ENCODE data around the gene NIN.

NIN gene

DNA sequence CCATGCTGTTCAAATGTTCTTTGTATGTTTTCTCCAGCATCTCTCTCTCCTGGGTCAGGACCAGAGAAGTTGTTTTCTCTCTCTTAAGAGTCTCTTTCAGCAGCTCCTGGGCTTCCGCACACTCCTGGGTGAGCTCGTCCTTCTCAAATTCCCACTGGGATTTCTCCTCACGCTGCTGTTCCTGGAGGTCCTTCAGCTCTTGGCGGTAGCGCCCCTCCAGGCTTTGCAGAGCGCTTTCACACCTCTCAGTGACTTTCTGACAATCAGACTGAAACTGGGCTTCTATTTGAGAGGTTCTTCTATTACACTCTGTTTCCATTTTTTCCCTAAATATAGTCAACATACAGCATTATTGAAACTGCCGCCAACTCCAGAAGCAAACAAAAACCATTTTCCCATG lies 72.7 kb downstream of the NIN start:
- Mint-ChIP-seq H3K4me3 (no peak overlapping the region), H3K27me3 (no peaks in the 10 kb centered on the region), H3K4me1 (peaks cover 8% of the 10 kb centered on the region), H3K9me3 (no peaks in the 10 kb centered on the region), H3K27ac (ENCODE audit: low read depth) (no peak overlapping the region), H3K36me3 (ENCODE audit: insufficient read depth) (peaks cover 31% of the 10 kb centered on the region)
- ATAC-seq (replicated peaks; ENCODE audit: extremely low read depth, poor library complexity, severe bottlenecking) (no peak), DNase-seq (ENCODE audit: low spot score in 2 of 2) (no peak)

DNA sequence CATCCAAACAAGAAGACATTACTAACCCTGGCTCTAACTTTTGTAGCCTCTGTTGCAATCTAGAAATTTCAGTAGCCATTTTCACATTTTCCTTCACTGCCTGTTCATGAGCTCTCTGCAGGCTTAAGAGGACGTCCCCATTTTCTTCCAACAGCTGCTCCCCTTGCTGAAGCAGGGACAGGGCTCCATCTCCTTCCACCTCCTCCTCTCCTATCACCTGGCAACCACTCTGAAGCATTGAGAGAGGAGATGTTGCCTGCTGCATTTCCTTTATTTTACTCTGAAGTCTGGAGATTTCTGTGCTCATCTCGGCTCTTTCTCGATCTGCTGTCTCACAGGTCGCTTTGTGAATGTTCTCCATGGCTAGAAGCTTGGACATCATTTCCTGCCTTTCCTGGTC lies 73.3 kb downstream of the NIN start:
- Mint-ChIP-seq H3K9me3 (no peaks in the 10 kb centered on the region), H3K27ac (ENCODE audit: low read depth) (no peak overlapping the region), H3K36me3 (ENCODE audit: insufficient read depth) (peaks cover 31% of the 10 kb centered on the region), H3K4me3 (no peak overlapping the region), H3K27me3 (no peaks in the 10 kb centered on the region), H3K4me1 (peaks cover 8% of the 10 kb centered on the region)
- ATAC-seq (replicated peaks; ENCODE audit: extremely low read depth, poor library complexity, severe bottlenecking) (no peak), DNase-seq (ENCODE audit: low spot score in 2 of 2) (no peak)

DNA sequence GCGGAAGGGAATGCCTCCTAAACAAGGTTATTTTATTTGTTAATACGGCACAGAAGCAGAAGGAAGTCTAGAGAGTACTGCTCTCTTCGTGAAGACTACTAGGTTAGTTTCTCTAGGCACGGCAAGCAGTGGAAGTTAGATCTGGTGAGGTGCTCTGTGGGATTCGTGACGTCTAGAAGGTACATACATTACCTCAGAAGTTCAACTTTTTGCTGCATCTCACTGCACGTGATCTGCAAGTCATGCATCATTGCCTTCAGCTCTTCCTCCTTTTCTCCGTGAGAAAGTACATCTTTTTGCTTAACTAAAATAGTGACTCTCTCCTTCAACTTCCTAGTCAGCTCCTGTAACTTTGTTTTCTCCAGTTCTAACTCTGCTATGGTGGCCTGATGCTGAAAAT lies 74.7 kb downstream of the NIN start:
- no peak for DNase-seq (ENCODE audit: low spot score in 2 of 2)
- Mint-ChIP-seq H3K4me3 (no peak overlapping the region), H3K9me3 (no peaks in the 10 kb centered on the region), H3K27ac (ENCODE audit: low read depth) (no peak overlapping the region), H3K27me3 (no peaks in the 10 kb centered on the region), H3K4me1 (peaks cover 8% of the 10 kb centered on the region), H3K36me3 (ENCODE audit: insufficient read depth) (peaks cover 36% of the 10 kb centered on the region)
- ATAC-seq (replicated peaks; ENCODE audit: extremely low read depth, poor library complexity, severe bottlenecking), result no peak

DNA sequence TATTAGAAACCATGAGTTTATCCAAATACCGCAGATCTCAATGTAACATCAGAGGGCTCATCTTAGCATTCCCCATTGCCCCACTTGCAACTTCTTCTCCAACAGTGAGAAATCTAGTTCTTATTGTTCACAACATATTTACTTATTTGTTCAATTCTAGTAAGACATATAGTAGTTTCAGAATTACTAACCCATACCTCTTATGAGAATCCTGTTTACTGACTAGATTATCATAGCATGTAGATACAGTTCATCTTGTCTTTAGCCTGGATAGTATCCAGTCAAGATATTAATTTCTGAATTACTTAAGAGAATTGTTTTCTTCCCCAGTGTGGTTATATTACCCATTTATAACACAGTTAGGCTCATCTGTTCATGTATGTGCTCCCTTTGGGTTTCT lies 80.6 kb downstream of the NIN start:
- Mint-ChIP-seq H3K36me3 (ENCODE audit: insufficient read depth) (peaks cover 76% of the 10 kb centered on the region), H3K27me3 (no peaks in the 10 kb centered on the region)

DNA sequence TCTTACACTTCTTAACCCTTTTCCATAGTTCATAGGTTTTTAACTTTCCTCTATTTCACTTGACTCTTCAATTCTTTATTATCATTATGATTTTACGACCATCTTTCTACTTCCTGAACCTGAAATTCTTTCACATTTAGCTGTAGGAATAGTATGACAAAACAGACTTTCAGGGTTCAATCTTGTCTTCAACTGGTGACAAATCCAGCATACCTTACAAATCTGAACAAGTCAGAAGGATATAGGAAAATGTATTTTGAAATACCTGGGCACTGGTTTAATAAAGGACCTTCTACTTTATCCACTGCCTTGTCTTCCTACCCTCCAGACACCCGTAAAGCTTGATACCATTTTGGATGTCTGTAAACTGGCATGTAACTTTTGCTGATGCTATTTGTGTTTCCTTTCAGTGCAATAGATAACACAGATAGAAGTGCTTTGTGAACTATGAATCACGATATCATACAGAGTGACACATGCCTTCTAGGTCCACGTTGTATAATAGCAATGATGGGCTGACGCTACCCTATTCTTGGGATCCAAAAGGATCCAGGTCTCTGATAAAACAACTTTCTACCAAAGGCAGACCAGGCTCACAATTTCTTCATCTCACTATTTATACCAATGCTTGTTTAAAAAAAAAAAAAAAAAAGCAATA lies 85.4 kb downstream of the NIN start:
- Mint-ChIP-seq H3K4me1 (peaks cover 30% of the 10 kb centered on the region), H3K4me3 (no peak overlapping the region), H3K36me3 (ENCODE audit: insufficient read depth) (peaks cover 74% of the 10 kb centered on the region), H3K9me3 (no peaks in the 10 kb centered on the region), H3K27ac (ENCODE audit: low read depth) (peak overlapping the region; percentile 20), H3K27me3 (no peaks in the 10 kb centered on the region)
- no peak for DNase-seq (ENCODE audit: low spot score in 2 of 2)
- ATAC-seq (replicated peaks; ENCODE audit: extremely low read depth, poor library complexity, severe bottlenecking), result no peak

More for the DNA sequence above, 80.6 kb downstream of the NIN start:
- ATAC-seq (replicated peaks; ENCODE audit: extremely low read depth, poor library complexity, severe bottlenecking), result no peak
- Mint-ChIP-seq H3K4me3 (no peak overlapping the region), H3K27ac (ENCODE audit: low read depth) (peak overlapping the region; percentile 58), H3K9me3 (no peaks in the 10 kb centered on the region), H3K4me1 (peaks cover 18% of the 10 kb centered on the region)
- DNase-seq (ENCODE audit: low spot score in 2 of 2), result no peak

DNA sequence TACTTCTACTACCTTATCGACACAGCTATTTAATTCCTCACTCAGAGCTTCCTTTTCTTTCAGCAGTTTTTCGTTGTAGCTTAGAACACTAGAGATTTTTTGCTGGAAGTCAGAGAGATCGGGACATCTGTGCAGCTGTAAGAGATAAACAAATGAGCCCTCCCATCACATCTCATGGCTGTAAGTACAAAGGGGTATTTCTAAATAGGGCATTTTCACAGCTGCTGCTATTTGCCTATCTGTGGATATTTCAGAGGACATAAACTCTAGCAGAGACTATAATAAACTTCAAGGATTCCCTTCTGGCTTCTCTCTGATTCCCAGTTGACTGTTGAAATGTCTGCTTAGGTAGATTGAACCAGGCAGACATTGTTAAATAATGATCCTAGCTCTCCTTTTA lies 86.7 kb downstream of the NIN start:
- Mint-ChIP-seq H3K27ac (ENCODE audit: low read depth) (peak overlapping the region; percentile 38), H3K27me3 (no peaks in the 10 kb centered on the region), H3K36me3 (ENCODE audit: insufficient read depth) (peaks cover 77% of the 10 kb centered on the region), H3K4me1 (peaks cover 24% of the 10 kb centered on the region), H3K4me3 (no peak overlapping the region), H3K9me3 (no peaks in the 10 kb centered on the region)
- DNase-seq (ENCODE audit: low spot score in 2 of 2) (no peak), ATAC-seq (replicated peaks; ENCODE audit: extremely low read depth, poor library complexity, severe bottlenecking) (no peak)

DNA sequence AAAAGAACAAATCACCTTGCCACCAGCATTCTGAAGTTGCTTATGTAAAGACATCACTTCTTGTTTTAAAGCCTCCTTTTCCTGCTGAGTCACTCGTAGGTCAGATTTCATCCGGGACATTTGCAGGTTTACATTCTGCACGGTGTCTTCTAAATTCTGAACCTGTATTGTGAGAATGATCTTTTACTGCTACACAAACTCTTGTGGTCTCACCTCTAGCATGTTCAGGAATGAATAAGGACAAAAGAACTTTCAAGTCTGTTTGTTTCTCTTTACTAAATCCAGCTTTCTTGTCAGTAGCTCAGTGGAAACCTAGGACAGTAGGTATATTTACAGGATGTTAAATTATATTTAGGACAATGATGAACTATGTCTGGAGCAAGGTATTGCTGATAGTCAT lies 89.4 kb downstream of the NIN start:
- Mint-ChIP-seq H3K36me3 (ENCODE audit: insufficient read depth) (peaks cover 77% of the 10 kb centered on the region), H3K4me3 (no peak overlapping the region), H3K27me3 (no peaks in the 10 kb centered on the region), H3K9me3 (no peaks in the 10 kb centered on the region), H3K4me1 (peaks cover 17% of the 10 kb centered on the region), H3K27ac (ENCODE audit: low read depth) (peak overlapping the region; percentile 71)
- no peak for ATAC-seq (replicated peaks; ENCODE audit: extremely low read depth, poor library complexity, severe bottlenecking)
- no peak for DNase-seq (ENCODE audit: low spot score in 2 of 2)

DNA sequence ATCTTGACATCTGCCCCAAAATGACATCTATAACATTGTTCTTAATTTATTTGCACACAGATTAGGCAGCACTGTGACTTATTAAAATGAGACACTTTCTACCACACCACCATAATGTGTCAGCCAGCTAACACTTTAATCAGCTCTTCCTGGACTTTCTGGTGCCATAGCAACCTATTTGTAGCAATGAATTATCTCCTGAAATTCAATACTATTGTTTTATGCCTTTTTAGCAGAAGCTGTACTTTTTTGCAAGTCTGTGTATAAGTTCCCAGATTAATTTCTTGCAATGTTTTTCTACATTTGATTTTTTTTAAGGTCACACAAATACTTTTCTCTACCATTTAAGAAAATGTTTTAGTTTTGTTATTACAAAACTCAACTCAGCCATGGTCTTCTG lies 90.1 kb downstream of the NIN start:
- no peaks in the 10 kb centered on the region for H3K27me3 Mint-ChIP-seq
- no peak overlapping the region for H3K4me3 Mint-ChIP-seq
- H3K36me3 Mint-ChIP-seq (ENCODE audit: insufficient read depth), result peaks cover 74% of the 10 kb centered on the region
- H3K9me3 Mint-ChIP-seq, result no peaks in the 10 kb centered on the region
- peak overlapping the region; percentile 87 for H3K27ac Mint-ChIP-seq (ENCODE audit: low read depth)
- DNase-seq (ENCODE audit: low spot score in 2 of 2), result no peak
- no peak for ATAC-seq (replicated peaks; ENCODE audit: extremely low read depth, poor library complexity, severe bottlenecking)
- peaks cover 17% of the 10 kb centered on the region for H3K4me1 Mint-ChIP-seq

DNA sequence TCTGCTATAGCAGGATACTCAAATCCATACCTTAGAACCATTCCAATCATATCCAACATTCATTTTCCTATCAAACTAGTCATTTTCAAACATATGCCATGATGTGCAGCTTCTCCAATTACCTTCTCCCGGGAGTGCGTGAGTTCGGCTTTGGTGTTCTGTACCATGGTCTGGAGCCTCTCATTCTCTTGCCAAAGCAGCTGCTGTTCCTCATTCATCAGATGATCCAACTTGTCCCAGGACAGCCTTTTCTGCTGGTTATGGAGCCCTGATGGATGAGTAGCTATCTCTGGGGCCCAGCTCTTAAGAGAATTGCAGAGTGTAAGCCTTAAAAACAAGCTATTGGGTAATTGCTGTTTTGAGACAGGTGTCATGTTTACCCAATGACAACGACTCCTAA lies 91.8 kb downstream of the NIN start:
- no peak for ATAC-seq (replicated peaks; ENCODE audit: extremely low read depth, poor library complexity, severe bottlenecking)
- H3K36me3 Mint-ChIP-seq (ENCODE audit: insufficient read depth), result peaks cover 76% of the 10 kb centered on the region

DNA sequence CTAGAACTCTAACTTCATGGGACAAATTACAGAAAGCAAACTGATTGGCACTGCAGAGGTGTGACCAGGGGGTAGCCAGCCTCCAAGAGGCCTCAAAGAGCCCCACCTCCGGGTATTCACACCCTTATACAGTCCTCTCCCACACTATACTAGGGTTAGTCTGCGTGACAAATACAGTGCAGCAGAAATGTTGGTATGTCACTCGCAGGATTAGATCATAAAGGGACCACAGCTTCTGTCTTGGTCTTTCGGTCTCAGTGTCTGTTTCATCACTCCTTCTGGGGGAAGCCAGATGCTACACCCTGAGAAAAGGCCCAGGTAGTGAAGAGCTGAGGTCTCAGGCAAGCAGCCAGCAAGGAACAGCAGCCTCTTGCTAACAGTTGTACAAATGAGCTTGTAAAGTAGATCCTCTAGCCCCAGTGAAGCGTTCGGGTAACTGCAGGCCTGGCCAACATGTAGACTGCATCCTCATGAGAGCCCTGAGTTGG lies 94.0 kb downstream of the NIN start:
- peak overlapping the region; percentile 76 for H3K27ac Mint-ChIP-seq (ENCODE audit: low read depth)
- no peak for DNase-seq (ENCODE audit: low spot score in 2 of 2)
- H3K36me3 Mint-ChIP-seq (ENCODE audit: insufficient read depth), result peaks cover 75% of the 10 kb centered on the region
- peaks cover 11% of the 10 kb centered on the region for H3K4me1 Mint-ChIP-seq
- no peak overlapping the region for H3K4me3 Mint-ChIP-seq
- no peaks in the 10 kb centered on the region for H3K9me3 Mint-ChIP-seq
- H3K27me3 Mint-ChIP-seq, result no peaks in the 10 kb centered on the region
- peak; percentile 79 for ATAC-seq (replicated peaks; ENCODE audit: extremely low read depth, poor library complexity, severe bottlenecking)

More for the DNA sequence above, 91.8 kb downstream of the NIN start:
- Mint-ChIP-seq H3K4me1 (peaks cover 17% of the 10 kb centered on the region), H3K27me3 (no peaks in the 10 kb centered on the region), H3K9me3 (no peaks in the 10 kb centered on the region), H3K4me3 (no peak overlapping the region), H3K27ac (ENCODE audit: low read depth) (peak overlapping the region; percentile 87)
- DNase-seq (ENCODE audit: low spot score in 2 of 2), result no peak

DNA sequence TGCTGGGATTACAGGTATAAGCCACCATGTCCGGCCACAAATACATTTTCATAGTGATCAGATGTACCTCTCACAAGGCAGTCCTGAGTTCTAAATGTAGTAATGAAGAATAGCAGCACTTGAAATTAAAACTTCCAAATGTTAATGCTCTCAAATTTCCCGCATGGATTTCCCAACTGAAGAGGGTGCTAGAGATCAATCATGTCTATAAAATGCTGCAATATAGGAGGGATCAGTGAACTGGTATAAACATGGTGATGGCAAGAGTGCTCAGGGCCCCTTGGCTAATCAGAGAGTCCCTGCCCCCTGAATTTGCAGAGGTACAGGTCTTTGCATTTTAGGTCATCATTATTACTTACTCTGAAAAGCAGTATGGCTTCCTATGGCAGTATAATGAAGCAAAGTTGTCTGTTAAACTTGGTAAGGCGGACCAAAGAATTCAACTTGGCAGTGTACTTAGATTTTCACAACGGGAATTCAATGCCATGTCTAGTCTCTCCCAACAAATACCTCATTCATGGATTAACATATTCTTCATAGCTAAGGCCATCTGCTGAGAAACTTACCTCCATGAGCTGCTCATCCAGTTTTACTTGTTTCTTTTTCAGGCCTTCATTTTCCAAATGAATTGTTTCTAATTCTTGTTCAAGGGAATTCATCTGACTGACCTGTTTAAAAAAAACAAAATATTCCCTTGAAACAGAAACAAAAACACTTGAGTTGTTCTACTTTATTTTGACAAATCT lies 95.8 kb downstream of the NIN start:
- H3K4me3 Mint-ChIP-seq, result no peak overlapping the region
- H3K27me3 Mint-ChIP-seq, result no peaks in the 10 kb centered on the region
- H3K9me3 Mint-ChIP-seq, result no peaks in the 10 kb centered on the region
- DNase-seq (ENCODE audit: low spot score in 2 of 2), result no peak
- no peaks in the 10 kb centered on the region for H3K4me1 Mint-ChIP-seq
- H3K27ac Mint-ChIP-seq (ENCODE audit: low read depth), result no peak overlapping the region
- ATAC-seq (replicated peaks; ENCODE audit: extremely low read depth, poor library complexity, severe bottlenecking), result no peak
- peaks cover 75% of the 10 kb centered on the region for H3K36me3 Mint-ChIP-seq (ENCODE audit: insufficient read depth)

DNA sequence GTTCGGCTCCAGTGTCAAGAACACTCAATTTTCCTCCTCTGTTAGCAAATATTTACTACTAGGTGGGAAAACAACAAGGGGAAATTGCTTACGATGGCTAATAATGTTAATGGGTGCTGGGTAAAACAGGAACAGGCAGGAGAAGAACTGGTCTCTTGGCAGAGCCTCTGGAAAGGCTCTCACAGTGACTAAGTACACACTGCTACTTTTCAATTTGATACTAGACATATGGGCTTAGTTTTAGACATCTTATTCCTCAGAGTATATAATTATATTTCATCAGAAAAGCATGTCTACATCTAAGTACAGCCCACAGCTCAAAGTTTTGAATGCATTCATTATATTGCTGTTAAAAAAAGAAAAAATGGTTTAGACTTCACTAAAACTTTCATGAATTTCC lies 97.5 kb downstream of the NIN start:
- peaks cover under 1% of the 10 kb centered on the region for H3K4me1 Mint-ChIP-seq
- no peak for DNase-seq (ENCODE audit: low spot score in 2 of 2)
- ATAC-seq (replicated peaks; ENCODE audit: extremely low read depth, poor library complexity, severe bottlenecking), result no peak
- no peak overlapping the region for H3K4me3 Mint-ChIP-seq
- H3K27ac Mint-ChIP-seq (ENCODE audit: low read depth), result no peak overlapping the region
- H3K9me3 Mint-ChIP-seq, result no peaks in the 10 kb centered on the region
- peaks cover 78% of the 10 kb centered on the region for H3K36me3 Mint-ChIP-seq (ENCODE audit: insufficient read depth)
- no peaks in the 10 kb centered on the region for H3K27me3 Mint-ChIP-seq

DNA sequence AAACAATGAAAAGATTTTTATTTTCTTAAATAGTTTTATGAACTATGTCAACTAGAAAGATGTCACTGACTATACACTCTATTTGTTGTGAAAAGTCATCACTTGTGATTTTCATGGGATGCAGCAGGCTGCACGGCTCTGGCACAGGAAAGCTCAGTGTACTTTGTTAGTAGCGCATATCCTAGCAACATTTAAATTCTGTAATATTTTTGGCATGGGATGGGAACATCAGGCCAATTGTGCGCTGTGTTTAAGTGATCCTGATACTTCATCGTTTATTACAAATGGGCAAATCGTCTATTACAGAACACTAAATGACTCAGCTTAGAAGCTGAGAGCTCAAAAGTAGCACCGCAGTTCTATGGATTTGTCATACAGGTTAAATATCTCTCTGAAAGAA lies 102.1 kb downstream of the NIN start:
- DNase-seq (ENCODE audit: low spot score in 2 of 2) (no peak), ATAC-seq (replicated peaks; ENCODE audit: extremely low read depth, poor library complexity, severe bottlenecking) (no peak)
- H3K9me3 Mint-ChIP-seq, result no peaks in the 10 kb centered on the region
- peaks cover 78% of the 10 kb centered on the region for H3K36me3 Mint-ChIP-seq (ENCODE audit: insufficient read depth)
- H3K27me3 Mint-ChIP-seq, result no peaks in the 10 kb centered on the region
- peaks cover 26% of the 10 kb centered on the region for H3K4me1 Mint-ChIP-seq
- no peak overlapping the region for H3K4me3 Mint-ChIP-seq
- H3K27ac Mint-ChIP-seq (ENCODE audit: low read depth), result no peak overlapping the region
